GM19193 (cell line): ENCODE measurements around the gene KLF6.

Source experiments
- POLR2A ChIP-seq: IDR thresholded peaks from 4 replicates; pipeline ENCODE4 v1.6.1; 2011; ENCODE audit not compliant: insufficient read depth, insufficient read length; ENCODE audit errors: extremely low read depth

The KLF6 gene

DNA sequence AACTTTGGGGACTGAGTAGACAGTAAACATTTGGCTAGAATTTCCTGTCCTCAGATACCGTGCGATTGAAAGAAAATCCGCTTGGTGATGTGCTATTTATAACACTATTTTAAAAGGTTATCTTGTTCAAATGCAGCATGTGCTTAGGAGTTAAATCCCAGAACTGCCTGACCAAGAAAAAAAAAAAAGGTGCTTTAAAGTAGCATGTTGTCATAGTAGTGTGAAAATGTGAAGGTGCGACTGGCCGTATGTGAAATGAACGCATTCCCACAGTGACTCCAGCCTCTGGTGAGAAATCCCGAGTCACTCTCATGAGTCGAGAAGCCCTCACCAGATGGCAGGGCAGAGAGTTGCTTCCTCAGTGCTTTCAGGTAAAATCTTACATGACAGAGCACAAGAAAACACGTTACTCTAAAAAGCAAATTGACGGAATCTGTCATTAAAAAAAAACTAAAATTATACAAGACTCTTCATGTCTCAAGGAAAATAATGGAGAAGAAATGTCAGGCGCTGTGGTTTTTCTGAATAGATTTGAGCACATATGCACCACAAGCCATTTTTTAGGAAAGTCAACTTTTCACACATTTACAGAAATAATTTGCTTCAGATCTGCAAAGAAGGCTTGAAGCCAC lies 18.4 kb upstream of the KLF6 start:
- no peak for TF ChIP-seq POLR2A

DNA sequence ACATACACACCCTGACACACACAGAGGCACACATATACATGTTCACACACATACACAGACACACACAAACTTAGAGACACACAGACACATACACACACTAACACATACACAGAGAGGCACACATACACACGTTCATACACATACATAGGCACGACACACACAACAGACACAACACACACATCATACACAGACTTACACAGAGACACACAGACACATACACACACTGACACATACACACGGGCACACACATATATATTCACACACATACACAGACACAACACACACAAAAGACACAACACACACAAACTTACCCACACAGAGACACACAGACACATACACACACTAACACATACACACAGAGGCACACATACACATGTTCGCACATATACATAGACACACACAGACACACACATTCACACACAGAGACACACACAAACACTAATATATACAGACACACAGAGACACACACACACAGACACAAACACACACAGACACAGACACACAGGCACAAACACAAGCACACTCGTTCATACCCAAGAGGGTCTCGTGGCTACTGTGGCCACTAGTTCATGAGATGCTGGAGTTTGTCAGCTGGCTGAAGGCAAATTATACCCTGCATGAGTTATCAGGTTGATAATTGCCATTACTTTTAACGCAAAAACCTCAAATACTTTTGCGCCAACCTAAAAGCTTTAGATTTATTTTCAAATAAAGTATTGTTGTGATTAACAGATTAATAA lies 17.7 kb upstream of the KLF6 start:
- TF ChIP-seq POLR2A = no peak

DNA sequence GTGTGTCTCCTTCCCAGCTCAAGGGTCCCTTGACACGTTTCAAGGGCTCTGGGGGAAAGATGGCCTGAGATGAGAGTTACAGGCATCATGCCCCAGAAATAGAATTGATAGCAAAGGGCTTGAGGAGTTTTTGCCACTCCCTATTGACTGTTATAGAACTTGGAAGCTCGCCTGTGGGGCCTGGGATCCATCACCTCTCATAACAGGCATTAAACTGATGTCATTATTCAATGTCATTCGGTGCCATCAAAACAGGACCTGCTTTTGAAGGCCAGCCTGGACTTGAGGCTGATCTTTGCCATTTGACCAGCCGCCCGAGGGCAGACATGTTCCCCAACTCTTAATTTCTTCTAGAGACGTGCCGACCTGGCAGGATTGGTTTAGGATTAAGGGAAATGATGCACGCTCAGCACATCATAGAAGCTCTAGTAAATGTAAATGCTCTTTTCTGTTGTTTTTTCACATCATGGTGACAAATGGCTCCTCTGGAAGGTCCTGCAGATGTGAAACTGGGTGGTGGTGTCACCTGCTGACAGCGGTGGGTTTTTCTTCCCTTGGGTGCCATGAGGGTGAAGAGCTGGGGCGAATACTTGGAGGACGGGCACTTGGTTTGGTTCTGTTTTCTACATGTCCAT lies 16.7 kb upstream of the KLF6 start:
- TF ChIP-seq POLR2A = no peak

DNA sequence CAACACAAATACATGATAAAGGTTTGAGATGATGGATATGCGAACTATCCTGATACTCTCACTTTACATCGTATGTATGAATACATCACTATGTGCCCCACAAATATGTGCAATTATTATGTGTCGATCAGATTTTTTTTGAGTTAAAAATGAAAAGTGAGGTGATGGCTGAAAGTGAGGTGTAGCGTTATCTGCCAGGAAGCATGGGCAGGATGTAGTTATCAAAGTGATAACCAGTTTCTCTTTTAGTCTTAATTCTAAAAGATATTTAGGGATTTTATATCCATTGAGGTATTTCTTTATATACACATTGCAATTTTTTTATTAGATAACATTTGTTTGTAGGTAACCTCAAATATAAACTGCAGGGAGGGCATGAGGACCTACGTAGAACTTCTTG lies 15.6 kb upstream of the KLF6 start:
- no peak for TF ChIP-seq POLR2A

DNA sequence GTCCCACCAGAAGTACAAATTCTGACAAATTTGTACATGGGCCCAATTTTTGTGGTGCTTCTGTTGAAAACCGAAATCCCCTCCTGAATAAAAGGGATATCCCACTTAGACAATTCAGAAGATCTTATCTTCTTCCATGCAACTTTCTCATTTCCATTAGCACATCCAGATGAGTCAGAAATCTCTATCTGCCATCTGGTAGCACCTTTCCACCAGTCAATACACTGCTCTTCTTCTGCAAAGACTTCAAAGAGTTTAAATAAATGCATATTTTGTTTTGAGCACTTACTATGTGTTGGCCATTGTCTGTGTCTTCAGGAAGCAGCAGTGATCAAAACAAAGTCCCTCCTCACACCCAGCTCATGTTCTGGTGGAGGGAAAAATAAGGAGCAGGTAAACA lies 12.7 kb upstream of the KLF6 start:
- no peak for TF ChIP-seq POLR2A

DNA sequence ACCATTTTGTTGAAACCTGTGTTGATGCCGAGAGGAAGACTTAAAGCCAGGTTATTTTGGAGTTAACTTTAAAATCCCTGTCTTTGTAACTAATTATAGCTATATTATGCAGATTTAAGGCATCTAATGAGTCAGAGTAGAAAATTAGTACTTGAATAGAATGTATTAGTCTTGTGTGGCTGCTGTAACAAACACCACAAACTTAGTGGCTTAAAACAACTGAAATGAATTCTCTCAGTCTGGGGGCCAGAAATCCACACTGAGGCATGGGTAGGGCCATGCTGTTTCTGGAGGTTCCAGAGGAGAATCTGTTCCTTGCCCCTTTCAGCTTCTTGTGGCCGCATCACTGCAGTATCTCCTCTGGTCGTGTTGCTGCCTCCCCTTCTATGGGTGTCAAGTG lies 8.5 kb upstream of the KLF6 start:
- TF ChIP-seq POLR2A = no peak

DNA sequence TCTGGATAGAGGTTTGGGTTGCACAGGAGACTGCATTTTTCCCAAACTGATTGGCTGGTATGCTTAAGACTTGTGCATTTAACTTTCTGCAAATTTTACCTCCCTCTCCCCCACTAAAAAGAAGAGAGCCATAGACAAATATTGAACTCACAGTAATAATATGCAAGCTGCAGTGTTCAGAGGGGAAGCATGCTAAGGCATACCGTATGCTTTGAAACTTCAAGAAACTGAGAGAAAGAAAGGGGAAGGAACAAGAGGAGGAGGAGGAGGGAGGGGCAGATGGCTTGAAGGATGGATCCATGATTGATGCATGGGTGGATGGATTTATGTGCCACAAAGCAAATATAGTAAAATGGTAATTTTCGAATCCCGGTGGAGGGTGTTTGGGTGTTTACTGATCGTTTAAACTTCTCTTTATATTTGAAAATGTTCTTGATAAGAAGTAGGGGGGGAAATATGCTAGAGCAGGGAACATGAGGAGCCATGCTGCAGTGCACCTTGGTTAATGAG lies 7.8 kb upstream of the KLF6 start:
- TF ChIP-seq POLR2A = no peak

DNA sequence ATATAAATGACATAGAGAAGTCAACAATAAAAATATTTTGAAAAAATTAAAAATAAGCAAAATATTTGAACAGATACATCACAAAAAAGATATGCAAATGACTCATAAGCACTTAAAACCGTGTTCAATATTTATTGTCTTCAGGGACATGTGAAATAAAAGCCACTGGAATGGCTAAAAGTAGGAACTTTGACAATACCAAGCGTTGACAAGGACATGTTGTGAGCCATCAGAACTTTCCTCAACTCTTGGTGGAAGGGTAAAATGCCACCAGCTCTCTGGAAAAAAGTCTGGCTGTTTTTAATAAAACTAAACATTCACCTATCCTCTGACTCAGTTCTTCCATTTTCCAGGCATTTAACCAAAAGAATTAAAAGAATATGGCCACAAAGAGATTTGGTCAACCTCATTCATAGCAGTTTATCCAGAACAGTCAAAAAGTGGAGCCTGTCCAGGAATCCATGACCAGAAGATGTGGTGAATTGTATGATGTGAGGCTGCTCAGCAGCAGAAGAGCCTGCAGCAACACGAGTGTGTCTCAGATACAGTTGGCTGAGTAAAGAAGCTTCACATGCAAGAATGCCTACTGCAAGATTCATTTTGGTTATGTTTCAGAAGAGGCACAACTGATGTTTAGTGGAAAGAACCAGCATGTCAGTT lies 7.1 kb upstream of the KLF6 start:
- no peak for TF ChIP-seq POLR2A

DNA sequence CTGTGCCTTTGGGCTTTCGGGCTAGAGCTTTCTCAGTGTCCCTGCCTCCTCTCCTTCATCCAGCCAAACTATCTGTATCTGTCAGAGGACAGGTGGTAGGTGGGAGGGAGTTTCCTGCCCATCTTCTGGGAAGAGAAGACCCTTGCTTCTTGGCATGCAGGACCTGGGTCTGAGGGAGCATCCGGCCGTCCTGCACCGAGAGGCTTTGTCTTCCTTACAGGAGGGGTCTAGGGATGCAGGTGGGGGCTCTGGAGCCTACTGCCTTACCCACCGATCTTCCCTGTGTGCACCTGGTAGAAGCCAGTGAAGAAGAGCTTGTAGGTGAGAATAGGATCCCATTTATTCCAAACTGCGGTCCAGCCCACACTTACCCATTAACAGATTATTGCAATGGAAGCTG lies 5.8 kb upstream of the KLF6 start:
- TF ChIP-seq POLR2A = no peak

DNA sequence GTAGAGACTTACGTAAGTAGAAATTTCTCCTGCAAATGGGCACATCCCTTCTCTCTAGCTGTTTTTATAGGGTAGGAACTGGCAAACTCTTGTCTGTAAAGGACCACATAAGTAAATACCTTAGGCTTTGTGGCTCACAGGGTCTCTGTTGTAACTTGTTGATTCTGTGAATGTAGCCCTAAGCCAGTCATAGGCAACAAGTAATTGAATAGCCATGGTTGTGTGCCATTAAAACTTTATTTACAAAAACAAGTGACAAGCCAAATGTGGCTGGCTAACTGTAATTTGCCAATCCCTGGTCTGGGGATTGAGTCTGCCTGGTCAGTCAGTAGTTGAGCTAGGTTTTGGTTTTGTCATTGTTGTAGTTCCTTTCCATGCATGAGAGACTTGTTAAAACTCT lies 5.3 kb upstream of the KLF6 start:
- no peak for TF ChIP-seq POLR2A

DNA sequence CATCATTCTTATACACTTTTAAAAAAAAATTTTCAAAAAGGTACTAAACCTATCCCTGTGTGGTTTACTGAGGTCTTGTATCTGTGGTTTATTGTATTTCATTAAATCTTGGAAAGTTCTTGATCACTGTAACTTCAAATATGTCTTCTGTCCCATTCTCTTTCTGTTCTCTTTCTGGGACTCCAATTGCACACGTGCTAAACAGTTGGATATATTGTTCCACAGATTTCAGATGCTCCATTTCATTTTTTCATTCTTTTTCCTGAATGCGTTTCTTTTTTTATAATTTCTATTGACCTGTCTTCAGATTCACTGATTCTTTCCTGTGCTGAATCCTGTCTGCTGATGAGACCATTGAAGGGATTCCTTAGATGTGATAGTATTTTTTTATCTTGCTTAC lies 4.6 kb upstream of the KLF6 start:
- no peak for TF ChIP-seq POLR2A

DNA sequence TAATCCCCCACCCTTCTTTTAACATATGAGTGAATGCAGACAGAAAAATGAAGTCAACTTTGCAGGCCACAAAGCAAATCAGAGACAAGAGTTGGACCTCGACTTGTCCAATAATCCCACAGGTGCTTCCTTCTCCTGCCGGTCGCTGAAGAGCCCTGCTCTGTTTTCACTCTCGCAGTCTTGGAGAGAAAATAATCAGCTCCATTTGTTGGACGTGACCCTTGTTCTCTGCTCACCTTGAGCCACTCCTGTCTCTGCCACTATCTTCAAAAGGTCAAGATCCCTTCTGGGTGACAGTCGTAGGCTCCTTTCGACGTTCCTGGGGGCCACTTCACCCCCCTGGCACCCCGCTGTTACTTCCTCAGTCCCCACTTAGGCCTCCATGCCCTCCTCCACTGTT lies 2.8 kb upstream of the KLF6 start:
- no peak for TF ChIP-seq POLR2A

DNA sequence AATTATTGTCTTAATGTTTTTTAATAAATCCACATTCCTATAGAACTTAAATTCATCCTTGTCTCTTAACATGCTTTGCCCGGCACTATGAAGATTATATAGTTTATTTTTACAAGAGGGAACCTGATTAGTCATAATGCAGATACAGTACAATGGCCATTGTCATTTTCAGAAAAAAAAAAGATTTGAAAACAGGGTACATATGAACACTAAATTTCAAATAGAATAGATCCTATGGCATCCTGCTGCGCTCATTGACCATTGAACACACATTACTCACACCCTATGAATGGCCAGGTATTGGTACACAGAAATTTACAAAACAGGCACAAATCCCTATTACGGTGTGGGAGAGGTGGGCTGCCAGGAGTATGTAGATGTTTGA lies 2.0 kb upstream of the KLF6 start:
- no peak for TF ChIP-seq POLR2A

DNA sequence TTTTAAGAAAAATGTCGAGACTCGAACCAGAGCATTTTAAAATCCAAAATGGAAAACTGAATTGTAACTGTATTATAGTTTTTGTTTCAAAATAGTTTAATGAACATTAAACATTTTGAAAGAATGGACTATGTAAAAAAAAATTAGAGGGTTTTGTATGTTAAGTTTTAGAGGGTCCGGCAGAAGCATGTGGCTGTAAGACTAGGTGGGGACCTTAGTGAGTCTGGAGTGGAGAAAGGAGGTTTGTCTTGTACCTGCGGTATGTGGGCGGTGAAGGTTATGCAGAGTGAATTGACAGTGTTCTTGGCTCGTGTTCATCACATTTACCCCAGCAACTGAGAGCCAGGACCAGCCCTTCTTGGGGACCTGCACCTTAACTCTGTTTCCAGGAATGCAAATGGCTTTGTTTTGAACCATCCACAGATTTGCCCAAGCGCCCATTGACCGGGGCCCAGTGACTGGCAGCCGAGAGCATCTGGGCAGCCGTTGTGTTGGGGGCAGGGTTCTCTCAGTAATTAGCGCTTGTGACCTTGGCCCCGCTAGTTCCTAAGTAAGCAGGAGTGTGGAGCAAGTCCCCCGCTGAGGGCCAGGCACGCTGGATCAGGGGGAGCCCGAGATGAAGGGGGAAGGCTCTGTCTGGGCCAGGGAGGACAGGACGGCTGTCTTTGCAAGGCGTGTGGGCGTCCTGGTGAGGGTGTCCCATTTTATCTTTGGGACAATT lies 1.4 kb upstream of the KLF6 start:
- TF ChIP-seq POLR2A = no peak

DNA sequence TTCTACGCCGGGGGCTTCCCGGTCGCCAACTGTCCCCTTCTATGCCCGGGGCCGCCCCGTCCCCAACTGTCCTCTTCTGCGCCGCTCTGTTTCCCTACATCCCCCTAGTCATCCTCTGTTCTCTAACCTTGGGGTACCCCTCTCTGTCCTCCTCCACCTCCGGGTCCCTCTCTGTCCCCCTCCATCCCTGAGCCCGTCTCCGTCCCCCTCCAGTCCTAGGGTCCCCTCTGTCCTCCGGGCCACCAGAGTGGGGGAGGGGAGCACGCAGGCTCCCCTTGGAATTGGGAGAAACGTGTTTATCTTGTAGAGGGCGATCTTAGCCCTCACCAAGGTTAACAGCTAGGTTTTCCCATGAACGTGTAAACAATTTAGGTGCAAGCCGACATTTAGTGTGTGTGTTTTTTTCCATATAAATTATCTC lies 852 bp upstream of the KLF6 start:
- no peak for TF ChIP-seq POLR2A

DNA sequence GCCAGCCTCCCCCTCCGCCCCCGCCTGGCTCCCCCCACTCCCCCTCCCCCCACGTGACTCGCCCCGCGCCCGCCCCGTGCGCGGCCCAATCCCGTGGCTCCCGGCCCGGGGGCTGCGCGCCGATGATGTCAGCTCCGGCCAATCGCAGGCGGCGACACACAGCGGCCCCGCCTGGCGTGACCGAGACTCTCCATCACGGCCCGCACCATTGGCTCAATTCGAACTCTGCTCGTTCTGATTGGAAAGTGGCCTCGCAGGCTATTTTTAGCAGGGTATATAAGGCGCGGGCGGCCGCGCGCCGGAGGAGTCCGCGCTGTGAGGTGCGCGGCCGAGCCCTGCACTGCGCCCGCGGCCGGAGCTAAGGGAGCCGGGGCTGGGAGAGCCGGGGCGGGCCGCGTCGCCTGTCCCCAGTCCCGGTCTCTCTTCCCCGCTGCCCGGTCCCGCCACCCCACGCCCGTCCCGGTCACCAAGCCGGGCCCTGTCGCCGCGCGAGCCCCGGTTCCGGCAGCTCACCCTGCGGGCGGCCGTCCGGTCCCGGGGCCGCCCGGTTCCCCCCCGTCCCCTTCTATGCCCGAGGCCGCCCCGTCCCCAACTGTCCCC lies 342 bp upstream of the KLF6 start:
- TF ChIP-seq POLR2A = peak; percentile 100
